CD4-positive, alpha-beta T cell treated with Interleukin-15 for 1 hour (primary cell): Measurements from ENCODE around the gene AHDC1.
"Not testable (repeated sequence)": the region's sequence is repeated elsewhere in the genome, so short reads cannot be mapped to it uniquely, and the experiment has no call there.

ENCODE experiments used
- DNase-seq: peaks from one replicate; pipeline ENCODE4 v3.0.0-alpha.2; 2020

The AHDC1 gene

GRCh38 chr1:27603681-27604578, at the start of gene AHDC1:
Gene AHDC1, minus strand, starts transcription at chr1:27604144. Its CDS starts 52,029 bp downstream, at chr1:27552115.
- DNase-seq, result peak; percentile 89

GRCh38 chr1:27652111-27652864, 48.3 kb upstream of the AHDC1 start:
- no peak for DNase-seq

- DNase-seq, result peak; percentile 49
These were observed 46.7 kb upstream of the AHDC1 start for GRCh38 chr1:27650539-27651175.

GRCh38 chr1:27650171-27650538, 46.2 kb upstream of the AHDC1 start:
- DNase-seq, result no peak

- no peak for DNase-seq
These were observed 45.3 kb upstream of the AHDC1 start for GRCh38 chr1:27649306-27649635.

GRCh38 chr1:27648602-27649305, 44.8 kb upstream of the AHDC1 start:
- no peak for DNase-seq

GRCh38 chr1:27647328-27647727, 43.4 kb upstream of the AHDC1 start:
- DNase-seq, result no peak

GRCh38 chr1:27646676-27647075, 42.7 kb upstream of the AHDC1 start:
- DNase-seq, result no peak

- no peak for DNase-seq
These were observed 41.1 kb upstream of the AHDC1 start for GRCh38 chr1:27645071-27645415.

- DNase-seq, result no peak
These were observed 40.6 kb upstream of the AHDC1 start for GRCh38 chr1:27644369-27645070.

GRCh38 chr1:27643600-27644368, 39.8 kb upstream of the AHDC1 start:
- peak; percentile 76 for DNase-seq

- not testable (repeated sequence) for DNase-seq
These were observed 36.6 kb upstream of the AHDC1 start for GRCh38 chr1:27640514-27640913.

- DNase-seq, result no peak
These were observed 34.9 kb upstream of the AHDC1 start for GRCh38 chr1:27638805-27639204.

GRCh38 chr1:27638047-27638734, 34.2 kb upstream of the AHDC1 start:
- DNase-seq, result no peak

GRCh38 chr1:27635396-27636142, 31.6 kb upstream of the AHDC1 start:
- no peak for DNase-seq

- DNase-seq, result peak; percentile 65
These were observed 31.0 kb upstream of the AHDC1 start, which contains the start of gene FGR for GRCh38 chr1:27634985-27635367. Gene FGR, minus strand, starts transcription at chr1:27635185. Its CDS starts 11,269 bp downstream, at chr1:27623916.

GRCh38 chr1:27634177-27634984, 30.4 kb upstream of the AHDC1 start:
- DNase-seq, result peak; percentile 68

GRCh38 chr1:27633640-27634176, 29.8 kb upstream of the AHDC1 start:
- DNase-seq, result no peak

GRCh38 chr1:27633298-27633610, 29.3 kb upstream of the AHDC1 start:
- DNase-seq, result no peak
